ENCODE results near the gene ERGIC1. TPM values are rescaled to one million over a fixed set of nuclear protein-coding genes. Genes with fewer than 3 reads are reported as not detected.
"Not testable (repeated sequence)": the region's sequence is repeated elsewhere in the genome, so short reads cannot be mapped to it uniquely, and the experiment has no call there.

Gene ERGIC1
- total RNA-seq, 1 experiment from 2014 or later, result 98.8 TPM

DNA sequence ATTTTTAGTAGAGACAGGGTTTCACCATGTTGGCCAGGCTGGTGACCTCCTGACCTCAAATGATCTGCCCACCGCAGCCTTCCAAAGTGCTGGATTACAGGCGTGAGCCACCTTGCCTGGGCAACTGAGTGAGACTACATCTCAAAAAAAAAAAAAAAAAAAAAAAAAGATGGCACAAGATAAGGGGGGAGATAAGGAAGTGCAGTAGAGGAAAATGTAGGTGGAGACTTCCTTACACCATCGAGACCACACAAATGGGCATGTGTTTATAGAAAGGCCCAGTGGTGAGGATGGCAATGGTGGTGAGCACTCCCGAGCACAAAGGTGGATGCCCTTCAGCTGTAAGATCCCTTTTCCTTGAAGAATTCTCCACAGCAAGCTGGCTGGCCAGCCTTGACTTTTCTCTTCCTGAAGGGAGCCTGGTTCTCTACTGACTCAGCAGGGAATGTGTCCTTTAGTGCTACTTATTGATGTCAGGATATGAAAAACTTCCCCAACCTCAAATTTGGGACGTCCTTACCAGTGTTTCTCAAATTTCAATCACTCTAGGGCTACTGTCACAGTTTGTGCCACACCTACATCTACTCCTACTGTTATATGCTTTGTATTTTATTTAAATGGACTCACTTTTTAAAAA is 28.2 kb downstream of the ERGIC1 start:
- no peak for DNase-seq

DNA sequence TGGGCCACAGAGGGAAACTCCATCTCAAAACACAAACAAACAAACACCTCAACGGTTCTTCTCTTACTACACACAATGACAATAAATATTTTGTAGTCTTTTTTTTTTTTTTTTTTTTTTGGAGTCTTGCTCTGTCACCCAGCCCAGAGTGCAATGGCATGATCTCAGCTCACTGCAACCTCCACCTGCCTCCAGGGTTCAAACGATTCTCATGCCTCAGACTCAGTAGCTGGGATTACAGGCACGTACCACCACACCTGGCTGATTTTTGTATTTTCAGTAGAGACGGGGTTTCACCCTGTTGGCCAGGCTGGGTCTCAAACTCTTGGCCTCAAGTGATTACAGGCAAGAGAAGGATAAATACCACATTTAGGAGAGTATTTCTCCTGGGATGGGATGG is 30.1 kb downstream of the ERGIC1 start:
- not testable (repeated sequence) for H3K9me3 ChIP-seq, H3K27me3 ChIP-seq, H3K4me3 ChIP-seq, DNase-seq
- peaks cover 40% of the 10 kb centered on the region for H3K36me3 ChIP-seq

More for the DNA sequence above, 28.2 kb downstream of the ERGIC1 start:
- Histone ChIP-seq H3K4me3 (no peak overlapping the region), H3K36me3 (peaks cover 45% of the 10 kb centered on the region), H3K27me3 (no peaks in the 10 kb centered on the region), H3K9me3 (no peaks in the 10 kb centered on the region)

DNA sequence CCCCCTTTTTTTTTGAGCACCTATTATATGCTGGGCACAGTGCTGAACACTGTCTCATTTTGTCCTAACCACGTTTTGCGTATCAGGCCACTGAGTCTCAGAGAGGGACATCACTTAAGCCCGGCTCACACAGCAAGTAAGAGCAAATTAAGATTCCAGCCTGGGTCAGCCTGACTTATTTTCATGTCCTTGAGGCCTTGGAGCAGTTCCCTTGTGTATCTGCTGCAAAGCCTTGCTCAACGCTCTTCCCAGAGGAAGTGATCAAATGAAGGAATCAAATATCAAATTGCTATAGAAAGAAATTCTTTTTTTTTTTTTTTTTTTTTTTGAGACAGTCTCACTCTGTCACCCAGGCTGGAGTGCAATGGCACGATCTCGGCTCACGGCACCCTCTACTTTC is 30.7 kb downstream of the ERGIC1 start:
- no peak overlapping the region for H3K4me3 ChIP-seq
- peaks cover 35% of the 10 kb centered on the region for H3K36me3 ChIP-seq
- no peak for DNase-seq
- H3K9me3 ChIP-seq, result no peaks in the 10 kb centered on the region
- H3K27me3 ChIP-seq, result no peaks in the 10 kb centered on the region

DNA sequence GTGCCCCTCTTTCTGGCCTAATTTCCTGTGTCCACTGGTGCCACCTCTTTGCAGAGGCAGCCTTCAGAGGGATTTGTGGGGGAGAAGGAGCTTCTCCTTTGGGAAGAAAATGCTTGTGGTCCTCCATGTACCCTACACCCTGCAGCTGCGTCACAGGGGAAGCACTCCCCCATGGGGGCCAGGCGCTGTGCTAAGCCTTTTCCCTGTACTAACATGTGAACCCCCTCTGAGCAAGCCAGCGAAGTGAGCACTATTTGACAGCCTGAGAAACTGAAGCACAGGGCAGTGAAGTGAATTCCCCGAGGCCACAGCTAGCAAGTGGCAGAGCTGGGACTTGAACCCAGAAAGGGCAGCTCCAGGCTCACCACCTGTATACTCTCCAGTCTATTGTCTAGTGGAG is 32.3 kb downstream of the ERGIC1 start:
- H3K36me3 ChIP-seq, result peaks cover 36% of the 10 kb centered on the region
- H3K9me3 ChIP-seq, result no peaks in the 10 kb centered on the region
- DNase-seq, result no peak
- H3K27me3 ChIP-seq, result no peaks in the 10 kb centered on the region
- no peak overlapping the region for H3K4me3 ChIP-seq

DNA sequence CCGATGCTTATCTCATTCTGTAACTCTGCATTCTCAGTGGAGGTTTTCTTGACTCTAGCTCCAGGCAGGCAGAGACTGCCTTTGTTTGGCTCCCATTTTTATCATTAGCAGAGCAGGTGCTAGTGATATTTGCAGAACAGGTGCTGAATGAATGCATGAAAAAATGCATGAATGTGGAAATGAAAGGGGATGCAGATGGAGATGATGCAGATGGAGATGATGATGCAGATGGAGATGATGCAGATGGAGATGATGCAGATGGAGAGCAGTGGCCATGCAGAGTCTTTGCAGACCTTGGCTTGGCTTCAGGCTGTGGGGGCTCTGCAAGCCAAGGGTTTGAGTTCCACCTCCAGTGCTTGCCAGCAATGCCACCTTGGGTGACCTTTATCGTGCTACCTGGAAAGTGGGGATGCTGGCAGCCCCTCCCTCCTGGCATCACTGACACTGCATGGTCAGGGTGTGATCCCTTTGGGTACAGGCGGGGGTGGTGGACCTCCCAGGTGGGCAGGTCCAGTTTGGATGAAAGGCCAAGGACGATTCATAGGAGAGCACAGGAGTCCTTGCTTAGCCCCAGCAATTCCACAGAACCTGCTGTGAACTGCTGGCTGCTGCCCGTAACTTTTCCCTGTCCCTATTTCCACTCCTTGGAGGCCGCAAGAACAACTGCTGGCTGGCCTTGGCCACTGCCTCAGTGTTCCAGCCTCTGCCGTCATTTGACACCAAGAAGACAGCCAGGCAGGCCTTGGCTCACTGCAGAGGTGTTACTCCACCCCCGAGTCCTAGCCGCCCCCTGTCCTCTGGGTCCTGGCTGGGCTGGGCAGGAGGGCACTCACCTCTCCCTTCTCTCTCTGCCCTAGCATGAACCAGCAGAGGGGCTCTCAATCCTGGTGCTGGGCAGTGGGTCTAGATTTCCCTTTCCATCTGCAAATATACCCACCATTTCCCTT is 33.0 kb downstream of the ERGIC1 start:
- H3K27me3 ChIP-seq, result no peaks in the 10 kb centered on the region
- DNase-seq, result no peak
- H3K9me3 ChIP-seq, result no peaks in the 10 kb centered on the region
- H3K4me3 ChIP-seq, result no peak overlapping the region
- H3K36me3 ChIP-seq, result peaks cover 38% of the 10 kb centered on the region

DNA sequence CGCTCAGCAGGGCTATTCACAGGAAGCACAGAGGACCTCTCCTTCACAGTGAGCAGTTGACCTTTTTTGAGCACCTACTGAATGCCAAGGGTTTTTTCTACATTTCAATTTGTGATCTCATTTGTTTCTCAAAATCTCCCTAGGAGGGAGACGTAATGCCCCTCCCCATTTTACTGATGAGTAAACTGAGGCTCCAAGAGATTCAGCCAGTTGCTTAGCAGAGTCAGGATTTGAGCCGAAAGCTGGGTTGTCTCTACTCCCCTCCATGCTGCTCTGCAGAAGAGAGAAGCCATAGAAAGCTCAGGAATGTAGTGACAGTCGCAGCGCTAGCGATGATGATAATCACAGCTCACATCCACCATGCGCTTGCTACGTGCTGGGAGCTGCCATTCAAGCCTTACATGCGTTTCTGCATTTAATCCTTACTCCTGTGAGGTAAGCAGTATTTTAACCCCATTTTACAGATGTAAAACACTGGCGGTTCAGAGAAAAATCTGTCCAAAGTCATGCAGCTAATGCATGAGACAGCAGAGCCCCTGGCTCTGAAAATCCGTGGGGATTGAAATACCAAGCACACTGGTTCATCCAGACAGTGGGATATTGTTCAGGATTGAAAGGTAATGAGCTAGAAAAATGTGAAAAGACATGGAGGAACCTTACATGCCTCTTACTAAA is 33.8 kb downstream of the ERGIC1 start:
- Histone ChIP-seq H3K4me3 (no peak overlapping the region), H3K9me3 (no peaks in the 10 kb centered on the region), H3K36me3 (peaks cover 37% of the 10 kb centered on the region), H3K27me3 (no peaks in the 10 kb centered on the region)
- no peak for DNase-seq

DNA sequence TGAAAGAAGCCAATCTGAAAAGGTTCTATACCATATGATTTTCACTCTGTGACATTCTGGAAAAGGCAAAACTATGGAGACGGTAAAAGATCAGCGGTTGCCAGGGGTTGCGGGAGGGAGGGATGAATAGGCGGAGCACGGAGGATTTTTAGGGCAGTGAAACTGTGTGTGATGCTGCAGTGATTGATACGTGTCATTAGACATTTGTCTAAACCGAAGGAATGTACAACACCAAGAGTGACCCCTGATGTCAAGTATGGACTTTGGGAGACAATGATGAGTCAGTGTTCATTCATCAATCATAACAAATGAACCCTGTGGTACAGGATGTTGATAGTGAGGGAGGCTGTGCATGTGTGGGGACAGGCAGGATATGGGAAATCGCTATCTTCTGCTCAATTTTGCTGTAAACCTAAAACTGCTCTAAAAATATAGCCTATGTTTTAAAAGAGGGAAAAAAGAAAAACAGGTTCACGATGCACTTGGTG is 34.4 kb downstream of the ERGIC1 start:
- Histone ChIP-seq H3K9me3 (no peaks in the 10 kb centered on the region), H3K4me3 (no peak overlapping the region), H3K27me3 (no peaks in the 10 kb centered on the region), H3K36me3 (peaks cover 36% of the 10 kb centered on the region)
- DNase-seq, result peak; percentile 70

DNA sequence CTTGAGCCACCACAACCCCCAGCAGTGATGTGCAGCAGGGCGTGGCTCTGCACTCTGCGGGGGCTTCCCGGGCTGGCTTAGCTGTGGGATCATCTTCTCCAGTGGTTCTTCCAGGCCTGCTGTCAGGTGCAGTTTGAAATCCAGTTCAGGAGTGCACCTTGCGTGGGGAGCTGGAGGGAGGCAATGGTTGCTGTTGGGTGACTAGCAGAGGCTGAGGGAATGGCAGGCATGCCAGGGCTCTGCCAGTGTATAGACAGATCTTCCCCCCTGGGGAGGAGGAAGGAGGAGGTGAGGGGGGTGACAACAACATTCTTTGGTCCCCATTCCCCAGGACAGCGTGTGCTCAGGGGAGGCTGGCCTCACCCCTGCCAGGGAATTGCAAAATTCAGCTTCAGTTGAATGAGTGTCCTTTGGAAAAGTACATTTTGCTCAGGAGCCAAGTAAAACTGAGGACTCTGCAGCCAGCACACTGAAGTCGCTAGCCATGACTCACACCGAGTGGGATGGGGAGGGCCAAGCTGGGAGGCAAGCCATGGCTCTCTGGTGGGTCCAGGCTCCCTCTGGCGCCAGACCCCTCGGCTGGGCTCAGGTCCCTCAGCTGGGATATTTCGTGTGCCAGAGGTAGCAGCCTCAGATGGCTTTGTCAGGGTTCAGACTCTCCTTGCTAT is 35.0 kb downstream of the ERGIC1 start:
- DNase-seq, result peak; percentile 97
- no peak overlapping the region for H3K4me3 ChIP-seq
- peaks cover 31% of the 10 kb centered on the region for H3K36me3 ChIP-seq
- no peaks in the 10 kb centered on the region for H3K9me3 ChIP-seq
- H3K27me3 ChIP-seq, result no peaks in the 10 kb centered on the region

DNA sequence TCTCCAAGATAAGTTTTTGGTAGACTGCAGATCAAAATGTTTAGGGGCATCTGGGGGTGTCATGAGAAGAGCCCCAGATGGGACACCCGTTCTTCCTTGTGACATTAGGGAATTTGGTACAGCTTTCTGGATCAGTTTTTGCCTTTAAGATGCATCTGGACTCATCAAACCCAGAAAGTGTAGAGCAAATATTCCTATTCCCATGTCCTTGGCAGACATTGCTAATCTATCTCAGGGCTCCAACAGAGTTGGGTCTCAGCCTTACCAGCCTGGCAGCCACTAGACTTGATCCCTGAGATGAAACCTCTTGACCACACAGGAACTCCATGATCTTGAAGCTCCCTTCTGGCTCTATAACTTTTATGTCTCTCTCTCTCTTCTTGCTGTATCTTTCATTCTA is 35.6 kb downstream of the ERGIC1 start:
- Histone ChIP-seq H3K4me3 (no peak overlapping the region), H3K36me3 (peaks cover 31% of the 10 kb centered on the region), H3K9me3 (no peaks in the 10 kb centered on the region), H3K27me3 (no peaks in the 10 kb centered on the region)
- peak; percentile 61 for DNase-seq

DNA sequence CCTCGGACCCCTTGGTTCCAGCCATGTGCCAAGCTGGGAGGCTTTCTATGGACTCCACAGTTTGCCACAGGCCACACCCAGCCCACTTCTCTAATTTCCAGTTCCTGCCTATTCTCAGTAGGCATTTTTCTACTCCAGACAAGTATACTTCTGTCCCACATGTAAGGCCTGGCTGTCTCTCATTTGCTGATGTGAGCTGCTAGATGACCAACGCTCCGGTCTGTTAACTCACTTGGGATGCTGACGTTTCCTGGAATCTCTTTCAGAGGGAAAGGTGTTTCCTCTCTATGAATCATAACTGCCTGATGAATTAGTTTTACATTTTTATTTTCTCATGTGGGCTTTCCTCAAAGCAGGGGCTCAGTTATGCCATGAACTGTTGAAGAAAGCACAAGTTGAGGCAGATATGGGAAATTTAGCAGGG is 36.3 kb downstream of the ERGIC1 start:
- H3K27me3 ChIP-seq, result no peaks in the 10 kb centered on the region
- peak; percentile 80 for DNase-seq
- H3K9me3 ChIP-seq, result no peaks in the 10 kb centered on the region
- peaks cover 31% of the 10 kb centered on the region for H3K36me3 ChIP-seq
- H3K4me3 ChIP-seq, result no peak overlapping the region

DNA sequence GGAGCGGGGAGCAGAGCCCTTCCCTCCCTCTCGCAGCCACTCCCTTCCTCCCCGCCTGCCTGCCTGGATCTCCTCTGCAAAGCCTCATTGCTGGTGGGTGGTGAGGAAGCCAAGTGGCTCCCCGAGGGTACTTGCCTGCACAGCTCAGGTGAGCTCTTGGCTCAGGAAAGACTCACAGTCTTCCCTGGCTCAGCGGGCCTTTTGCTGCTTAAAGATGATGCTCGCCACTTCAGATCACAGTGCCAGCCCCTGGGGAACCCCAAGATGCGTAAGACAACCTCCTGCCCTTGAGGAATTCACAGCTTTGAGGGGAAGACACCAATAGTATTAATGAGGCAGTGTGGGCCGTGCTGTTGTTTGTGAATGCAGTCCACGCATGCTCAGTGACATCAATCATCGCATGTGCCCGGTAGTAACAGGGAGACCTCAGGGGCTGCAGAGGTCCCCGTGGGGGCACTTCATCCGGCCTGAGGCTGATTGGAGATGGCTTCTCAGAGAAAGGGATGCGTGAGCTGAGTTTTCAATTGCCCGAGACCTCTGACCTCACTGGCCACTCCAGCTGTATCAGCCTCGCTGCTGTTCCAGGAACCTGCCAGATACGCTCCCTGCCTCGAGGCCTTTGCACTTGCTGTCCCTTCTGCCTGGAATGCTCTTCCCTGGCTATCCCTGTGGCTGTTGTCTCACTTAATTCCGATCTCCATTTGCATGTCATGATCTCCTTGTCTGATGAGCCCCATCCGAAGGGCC is 36.8 kb downstream of the ERGIC1 start:
- Histone ChIP-seq H3K4me3 (no peak overlapping the region), H3K36me3 (peaks cover 31% of the 10 kb centered on the region), H3K27me3 (no peaks in the 10 kb centered on the region), H3K9me3 (no peaks in the 10 kb centered on the region)
- DNase-seq, result no peak

DNA sequence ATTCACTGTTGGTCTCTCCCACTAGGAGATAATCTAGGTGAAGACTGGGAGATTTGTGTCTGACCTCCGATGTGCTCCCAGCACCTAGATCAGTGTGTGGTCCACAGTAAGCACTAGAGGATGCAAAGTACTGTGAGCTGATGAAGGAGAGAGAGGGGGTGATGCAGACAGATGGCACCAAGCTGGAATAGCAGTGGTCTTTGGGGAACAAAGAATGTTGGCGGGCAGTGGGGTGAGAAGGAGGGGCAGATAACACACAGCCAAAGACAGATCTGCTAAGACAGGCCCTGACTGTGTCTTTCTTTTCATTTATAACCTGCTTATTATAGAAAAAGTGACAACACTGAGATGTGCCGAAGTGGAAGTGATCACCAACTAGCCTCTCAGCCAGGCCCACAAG is 37.5 kb downstream of the ERGIC1 start:
- Histone ChIP-seq H3K4me3 (no peak overlapping the region), H3K36me3 (peaks cover 31% of the 10 kb centered on the region), H3K27me3 (no peaks in the 10 kb centered on the region), H3K9me3 (no peaks in the 10 kb centered on the region)
- DNase-seq, result no peak

DNA sequence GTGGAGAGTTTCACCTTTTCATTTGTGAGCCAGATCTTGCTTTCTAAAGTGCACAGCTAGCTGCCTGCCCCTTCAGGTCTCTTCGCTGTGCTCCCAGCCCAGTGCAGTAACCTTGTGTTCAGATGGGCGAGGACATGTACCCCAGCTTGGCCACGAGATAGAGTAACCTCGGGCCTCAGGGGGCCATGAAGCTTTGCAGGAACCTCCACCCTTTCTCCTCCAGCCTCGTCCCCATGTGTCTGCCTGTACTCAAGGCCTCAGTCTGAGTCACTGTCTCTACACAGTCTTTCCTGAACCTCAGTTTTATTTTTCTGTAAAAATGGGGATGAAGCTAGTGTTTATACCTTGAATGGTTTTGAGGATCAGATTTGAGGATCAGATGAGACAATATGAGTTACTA is 37.9 kb downstream of the ERGIC1 start:
- H3K9me3 ChIP-seq, result no peaks in the 10 kb centered on the region
- no peak overlapping the region for H3K4me3 ChIP-seq
- peaks cover 31% of the 10 kb centered on the region for H3K36me3 ChIP-seq
- no peaks in the 10 kb centered on the region for H3K27me3 ChIP-seq
- no peak for DNase-seq

DNA sequence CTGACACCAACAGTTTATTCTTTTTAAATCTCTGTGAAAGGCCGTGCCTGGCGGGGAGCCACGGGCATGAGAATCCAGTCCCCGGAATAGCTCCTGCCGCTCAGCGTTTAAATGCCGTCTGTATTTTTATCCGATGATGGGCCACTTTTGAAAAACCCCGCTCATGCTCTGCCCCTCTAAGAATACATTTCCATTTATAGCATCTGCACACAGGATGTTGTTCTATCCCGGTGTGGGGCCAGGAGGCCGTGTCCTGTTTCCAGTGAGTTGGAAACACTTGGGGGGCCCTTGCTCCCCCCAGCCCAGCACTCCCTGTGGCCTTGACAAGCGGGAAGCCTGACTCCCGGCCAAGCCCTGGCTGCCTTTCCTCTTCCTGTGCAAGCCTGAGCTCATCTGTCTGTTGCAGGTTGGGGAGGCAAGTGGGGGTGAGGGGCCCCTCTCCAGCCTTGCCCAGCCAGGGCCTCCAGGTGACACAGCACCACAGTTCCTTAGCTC is 39.0 kb downstream of the ERGIC1 start:
- Histone ChIP-seq H3K9me3 (no peaks in the 10 kb centered on the region), H3K27me3 (no peaks in the 10 kb centered on the region), H3K4me3 (no peak overlapping the region), H3K36me3 (peaks cover 29% of the 10 kb centered on the region)
- peak; percentile 49 for DNase-seq

DNA sequence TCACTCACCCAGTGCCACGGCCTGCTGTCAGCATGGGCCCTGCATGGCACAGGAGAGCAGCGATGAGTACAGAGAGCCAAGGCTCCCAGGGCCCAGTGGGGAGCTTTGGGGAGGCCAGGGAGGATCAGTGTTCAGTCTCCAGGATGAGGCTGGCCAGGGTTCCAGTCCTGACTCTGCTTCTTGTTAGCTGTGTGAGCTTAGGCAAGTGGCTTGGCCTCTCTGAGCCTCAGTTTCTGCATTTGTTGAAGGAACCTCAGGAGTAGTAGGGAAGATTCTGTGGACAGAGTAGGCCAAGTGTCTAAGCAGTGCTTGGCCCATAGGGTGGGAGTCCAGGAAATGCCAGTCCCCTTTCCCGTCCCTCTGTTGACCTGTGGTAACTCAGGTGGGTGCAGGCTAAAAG is 39.5 kb downstream of the ERGIC1 start:
- DNase-seq, result no peak
- no peaks in the 10 kb centered on the region for H3K9me3 ChIP-seq
- no peaks in the 10 kb centered on the region for H3K27me3 ChIP-seq

More for the DNA sequence above, 39.5 kb downstream of the ERGIC1 start:
- H3K4me3 ChIP-seq, result no peak overlapping the region
- H3K36me3 ChIP-seq, result peaks cover 29% of the 10 kb centered on the region

Data from MG63 (cell line).